Measurements from ENCODE around the gene ANKRD33.

The ANKRD33 gene

DNA sequence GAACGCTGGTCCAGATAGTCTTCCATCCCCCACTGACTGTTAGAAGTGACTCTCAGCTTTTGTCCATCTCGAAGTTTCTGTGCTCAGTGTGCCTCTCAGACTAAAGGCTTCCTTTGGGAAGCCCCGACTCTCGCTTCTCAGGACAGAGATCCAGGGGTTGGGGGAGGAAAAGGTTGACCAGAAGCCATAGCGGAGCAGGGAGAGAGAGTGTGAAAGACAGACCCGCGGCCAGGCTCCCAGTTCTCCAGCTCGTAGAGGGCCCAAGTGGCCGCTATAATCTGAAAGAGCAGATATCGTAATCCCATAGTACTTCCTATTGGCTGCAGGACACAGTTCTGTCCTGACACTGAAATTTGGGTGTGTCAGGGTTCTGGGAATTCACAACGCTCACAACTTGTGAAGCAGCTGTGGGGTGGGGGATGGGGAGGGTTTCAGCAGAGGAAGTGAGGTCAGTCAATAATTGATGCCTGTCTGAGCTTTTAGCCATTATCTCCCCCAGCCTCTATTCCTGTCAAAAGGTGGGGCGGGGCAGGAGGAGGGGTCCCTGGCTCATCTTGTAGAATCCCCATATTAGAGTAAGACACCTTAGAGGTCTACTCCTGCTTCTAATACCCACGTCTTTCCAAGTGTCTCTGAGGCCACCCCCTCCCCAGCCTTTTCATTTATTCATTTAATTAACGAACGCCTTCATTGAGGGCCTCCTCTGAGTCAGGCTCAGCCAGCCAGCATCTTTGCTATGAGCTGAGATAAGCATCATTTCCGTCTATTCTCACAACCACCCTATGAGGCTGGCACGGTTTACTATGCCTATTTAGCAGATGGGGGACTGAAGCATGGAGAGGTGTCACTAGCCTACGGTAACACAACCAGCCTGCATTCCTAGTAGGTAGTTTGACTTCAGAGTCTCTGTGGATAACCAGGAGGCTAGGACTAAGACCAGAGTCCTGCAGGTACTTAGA lies 17.8 kb downstream of the ANKRD33 start:
- H3K4me3 ChIP-seq (ENCODE audit: low read depth, low read length) = no peak overlapping the region
- TF ChIP-seq, protein P1, sequence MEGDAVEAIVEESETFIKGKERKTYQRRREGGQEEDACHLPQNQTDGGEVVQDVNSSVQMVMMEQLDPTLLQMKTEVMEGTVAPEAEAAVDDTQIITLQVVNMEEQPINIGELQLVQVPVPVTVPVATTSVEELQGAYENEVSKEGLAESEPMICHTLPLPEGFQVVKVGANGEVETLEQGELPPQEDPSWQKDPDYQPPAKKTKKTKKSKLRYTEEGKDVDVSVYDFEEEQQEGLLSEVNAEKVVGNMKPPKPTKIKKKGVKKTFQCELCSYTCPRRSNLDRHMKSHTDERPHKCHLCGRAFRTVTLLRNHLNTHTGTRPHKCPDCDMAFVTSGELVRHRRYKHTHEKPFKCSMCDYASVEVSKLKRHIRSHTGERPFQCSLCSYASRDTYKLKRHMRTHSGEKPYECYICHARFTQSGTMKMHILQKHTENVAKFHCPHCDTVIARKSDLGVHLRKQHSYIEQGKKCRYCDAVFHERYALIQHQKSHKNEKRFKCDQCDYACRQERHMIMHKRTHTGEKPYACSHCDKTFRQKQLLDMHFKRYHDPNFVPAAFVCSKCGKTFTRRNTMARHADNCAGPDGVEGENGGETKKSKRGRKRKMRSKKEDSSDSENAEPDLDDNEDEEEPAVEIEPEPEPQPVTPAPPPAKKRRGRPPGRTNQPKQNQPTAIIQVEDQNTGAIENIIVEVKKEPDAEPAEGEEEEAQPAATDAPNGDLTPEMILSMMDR (IDR thresholded peaks at IDR 0.05; ENCODE audit: low read depth, low read length) = no peak

DNA sequence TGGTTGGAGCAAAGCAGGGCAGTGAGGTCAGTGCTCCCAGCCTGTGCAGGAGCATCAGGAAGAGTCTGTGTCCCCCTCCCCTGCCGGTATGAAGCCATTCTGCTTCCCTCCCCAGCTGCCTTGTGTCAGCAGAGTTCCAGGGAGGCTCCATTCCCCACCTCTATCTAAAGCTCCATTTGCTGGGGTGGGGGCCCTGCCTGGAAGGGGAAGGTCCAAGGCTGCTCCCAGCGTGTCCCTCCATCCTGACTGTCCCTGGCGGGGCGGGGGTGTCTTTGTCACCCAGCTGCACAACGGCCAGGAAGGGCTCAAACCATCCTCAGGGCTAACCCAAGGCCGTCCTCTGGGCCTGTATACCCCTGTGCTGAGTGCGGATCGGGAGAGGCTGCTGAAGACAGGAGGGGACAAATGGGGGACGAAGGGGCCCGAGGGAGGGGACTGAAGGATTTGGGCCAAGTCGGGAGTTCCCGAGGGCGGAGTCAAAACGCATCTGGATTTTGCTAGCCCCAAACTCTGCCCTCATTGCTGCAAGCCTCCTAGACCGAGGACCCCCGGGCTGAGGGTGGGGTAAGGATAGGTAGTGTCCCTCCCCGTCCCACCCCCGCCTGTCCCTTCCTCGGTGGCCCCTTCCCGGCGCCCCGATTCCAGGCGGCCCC lies 18.7 kb downstream of the ANKRD33 start:
- no peak overlapping the region for H3K4me3 ChIP-seq (ENCODE audit: low read depth, low read length)
- TF ChIP-seq, protein P1 (IDR thresholded peaks at IDR 0.05; ENCODE audit: low read depth, low read length) = no peak

DNA sequence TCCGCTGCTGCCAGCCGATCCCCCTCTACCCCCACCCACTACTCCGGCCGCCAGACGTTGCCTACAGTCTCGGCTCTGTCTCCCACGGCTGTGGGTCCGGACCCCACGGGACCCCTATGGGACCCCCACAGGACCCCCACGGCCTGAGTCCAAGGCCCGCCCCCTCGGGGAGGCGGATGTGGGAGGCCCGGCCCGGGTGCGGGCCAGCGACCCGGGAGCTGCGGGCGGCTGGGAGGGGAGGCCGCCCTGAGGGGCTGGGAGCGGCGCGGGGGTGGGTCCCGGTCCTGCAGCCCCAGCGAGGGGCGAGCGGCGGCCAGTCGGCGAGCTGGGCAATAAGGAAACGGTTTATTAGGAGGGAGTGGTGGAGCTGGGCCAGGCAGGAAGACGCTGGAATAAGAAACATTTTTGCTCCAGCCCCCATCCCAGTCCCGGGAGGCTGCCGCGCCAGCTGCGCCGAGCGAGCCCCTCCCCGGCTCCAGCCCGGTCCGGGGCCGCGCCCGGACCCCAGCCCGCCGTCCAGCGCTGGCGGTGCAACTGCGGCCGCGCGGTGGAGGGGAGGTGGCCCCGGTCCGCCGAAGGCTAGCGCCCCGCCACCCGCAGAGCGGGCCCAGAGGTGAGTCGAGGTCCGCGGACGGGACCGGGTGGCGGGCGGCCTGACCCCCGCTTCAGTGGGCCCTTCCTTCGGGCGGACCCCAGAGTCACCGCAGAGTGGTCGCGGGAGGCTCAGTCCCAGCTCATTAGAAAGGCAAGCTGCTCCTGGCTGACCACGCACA lies 19.4 kb downstream of the ANKRD33 start, which contains the start of gene ACVRL1:
Gene ACVRL1 (plus strand): TSS at position 422 of the 773 bp plus-strand sequence. CDS start 4,971 bp downstream, outside the sequence.
- peak within 1 kb of the TSS; percentile 48 for H3K4me3 ChIP-seq (ENCODE audit: low read depth, low read length)
- TF ChIP-seq, protein P1 (IDR thresholded peaks at IDR 0.05; ENCODE audit: low read depth, low read length) = no peak

DNA sequence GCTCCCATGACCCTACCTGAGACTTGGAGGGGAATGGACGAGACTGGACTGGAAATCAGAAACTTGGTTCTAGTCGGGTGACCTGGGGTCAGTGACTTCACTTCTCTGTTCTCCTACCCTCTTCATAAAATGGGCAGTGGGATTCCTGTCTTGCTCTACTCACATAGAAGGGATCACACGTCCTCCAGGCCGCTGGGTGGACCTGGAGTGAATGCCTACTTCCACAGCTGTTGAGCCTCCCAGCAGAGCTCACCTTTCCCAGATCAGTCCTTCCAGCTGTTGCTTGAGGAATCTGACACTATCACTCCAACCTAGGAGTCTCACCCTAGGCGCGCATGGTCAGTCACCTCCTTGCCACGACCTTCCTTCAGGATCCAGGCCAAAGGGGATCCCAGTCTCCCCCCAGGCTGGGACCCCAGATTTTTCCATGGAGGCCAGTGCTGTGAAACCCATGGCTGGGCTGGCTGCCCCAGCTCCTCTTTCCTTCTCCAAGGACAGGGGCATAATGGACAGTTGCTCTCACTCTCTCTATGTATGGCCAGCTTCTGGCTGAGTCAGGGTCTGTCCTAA lies 20.0 kb downstream of the ANKRD33 start:
- peak overlapping the region; percentile 48 for H3K4me3 ChIP-seq (ENCODE audit: low read depth, low read length)
- TF ChIP-seq, protein P1 (IDR thresholded peaks at IDR 0.05; ENCODE audit: low read depth, low read length) = no peak

DNA sequence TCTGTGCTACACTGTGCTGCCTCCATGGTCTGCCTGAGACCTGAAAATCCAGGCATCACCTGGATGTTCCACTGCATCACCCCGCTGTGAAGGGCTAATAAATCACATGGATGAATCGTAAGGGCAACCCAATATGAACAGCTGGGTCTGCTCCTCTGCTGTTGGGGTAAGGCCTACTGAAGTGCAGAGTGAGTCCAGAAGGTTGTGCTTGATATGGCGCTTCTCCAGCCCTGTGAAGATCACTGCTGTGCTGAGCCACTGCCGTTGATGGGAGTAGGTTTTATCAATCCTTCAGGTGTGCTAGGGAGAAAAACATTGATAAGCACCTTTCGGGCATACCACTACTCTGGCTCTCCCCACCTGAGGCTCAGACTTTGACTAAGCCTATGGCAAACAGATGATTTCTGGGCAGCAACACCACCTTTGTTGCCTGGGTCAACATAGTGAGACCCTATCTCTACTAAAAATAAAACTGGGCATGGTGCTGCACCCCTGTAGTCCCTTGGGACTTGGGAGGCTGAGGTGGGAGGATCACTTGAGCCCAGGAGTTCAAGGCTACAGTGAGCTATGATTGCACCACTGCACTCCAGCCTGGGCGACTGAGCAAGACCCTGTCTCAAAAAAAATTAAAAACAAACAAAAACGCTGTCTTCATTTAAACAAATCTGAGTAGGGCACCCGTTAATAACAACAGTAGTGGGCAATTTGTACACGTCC lies 21.1 kb downstream of the ANKRD33 start:
- TF ChIP-seq, protein P1 (IDR thresholded peaks at IDR 0.05; ENCODE audit: low read depth, low read length) = no peak
- no peak overlapping the region for H3K4me3 ChIP-seq (ENCODE audit: low read depth, low read length)

DNA sequence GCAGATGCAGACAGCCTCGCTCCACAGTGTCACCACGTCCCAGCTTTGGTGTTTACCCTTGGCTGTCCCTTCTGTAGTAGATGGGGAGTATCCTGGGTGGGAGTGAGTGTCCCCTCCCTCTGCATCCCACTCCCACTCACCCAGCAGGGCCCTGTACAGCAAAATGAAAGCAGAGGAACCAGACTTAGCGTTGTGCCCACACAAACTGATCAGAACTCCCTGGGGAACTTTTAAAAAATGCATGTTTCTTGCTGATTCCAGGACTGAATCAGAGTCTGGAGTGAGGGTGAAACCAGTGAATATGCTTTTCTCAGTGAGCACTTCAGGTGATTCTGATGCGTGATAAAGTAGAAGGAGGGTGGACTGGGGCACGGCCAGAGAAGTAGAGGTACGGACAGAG lies 22.3 kb downstream of the ANKRD33 start:
- no peak overlapping the region for H3K4me3 ChIP-seq (ENCODE audit: low read depth, low read length)
- TF ChIP-seq, protein P1 (IDR thresholded peaks at IDR 0.05; ENCODE audit: low read depth, low read length) = no peak
